Astrocyte (in vitro differentiated cells and primary cell): ENCODE data around the gene PNPLA6. TPM values are rescaled to one million over a fixed set of nuclear protein-coding genes. Genes with fewer than 3 reads are reported as not detected.

Source experiments
- DNase-seq: peaks from one replicate; pipeline ENCODE4 v3.0.0-alpha.2; 2010; ENCODE audit warnings: low read depth
- FAIRE-seq: peaks from 2 replicates; lab custom pipeline; 2011; peaks lifted over from hg19 to GRCh38; lab: Jason Lieb, UNC
- H2AFZ ChIP-seq: 2 replicates; pipeline ENCODE4 v1.6.0; 2012; ENCODE audit warnings: low read depth, low read length, inconsistent platforms
- H3K27ac ChIP-seq: 2 replicates; pipeline ENCODE4 v1.5.1; 2011; ENCODE audit warnings: low read depth, low read length, inconsistent platforms
- H3K27me3 ChIP-seq: 2 replicates; pipeline ENCODE4 v1.6.0; 2011; ENCODE audit warnings: low read length, inconsistent platforms; ENCODE audit not compliant: insufficient read depth
- H3K36me3 ChIP-seq: 2 replicates; pipeline ENCODE4 v1.5.1; 2011; ENCODE audit warnings: low read length, inconsistent platforms; ENCODE audit not compliant: insufficient read depth
- H3K4me1 ChIP-seq: 2 replicates; pipeline ENCODE4 v1.5.1; 2011; ENCODE audit warnings: low read length, inconsistent platforms; ENCODE audit not compliant: insufficient read depth
- H3K4me2 ChIP-seq: 2 replicates; pipeline ENCODE4 v1.6.0; 2012; ENCODE audit warnings: low read length, inconsistent platforms
- H3K4me3 ChIP-seq: 2 replicates; pipeline ENCODE4 v1.5.1; 2011; ENCODE audit warnings: low read depth, mild to moderate bottlenecking, low read length, inconsistent platforms; ENCODE audit not compliant: insufficient read depth
- H3K79me2 ChIP-seq: 2 replicates; pipeline ENCODE4 v1.6.0; 2012; ENCODE audit warnings: mild to moderate bottlenecking, low read length, inconsistent platforms; ENCODE audit not compliant: insufficient read depth
- H3K9ac ChIP-seq: 2 replicates; pipeline ENCODE4 v1.6.0; 2012; ENCODE audit warnings: mild to moderate bottlenecking, low read length, inconsistent platforms
- H3K9me3 ChIP-seq: 2 replicates; pipeline ENCODE4 v1.5.1; 2012; ENCODE audit warnings: low read depth, mild to moderate bottlenecking, low read length, inconsistent platforms; ENCODE audit not compliant: insufficient read depth
- H4K20me1 ChIP-seq: 2 replicates; pipeline ENCODE4 v1.6.0; 2012; ENCODE audit warnings: low read length, inconsistent platforms; ENCODE audit not compliant: insufficient read depth
- H3K27ac Mint-ChIP-seq: one replicate; pipeline ENCODE4 v1.8.0; 2021; ENCODE audit warnings: mild to moderate bottlenecking, mixed read lengths; ENCODE audit not compliant: unreplicated experiment
- H3K27me3 Mint-ChIP-seq: one replicate; pipeline ENCODE4 v1.8.0; 2021; ENCODE audit warnings: low read depth, mixed read lengths; ENCODE audit not compliant: unreplicated experiment
- H3K36me3 Mint-ChIP-seq: one replicate; pipeline ENCODE4 v1.8.0; 2021; ENCODE audit warnings: low read depth, mixed read lengths; ENCODE audit not compliant: unreplicated experiment
- H3K4me1 Mint-ChIP-seq: one replicate; pipeline ENCODE4 v1.8.0; 2021; ENCODE audit warnings: low read depth, mixed read lengths; ENCODE audit not compliant: unreplicated experiment
- H3K4me3 Mint-ChIP-seq: one replicate; pipeline ENCODE4 v1.8.0; 2021; ENCODE audit warnings: mild to moderate bottlenecking, moderate library complexity, mixed read lengths; ENCODE audit not compliant: unreplicated experiment
- H3K9me3 Mint-ChIP-seq: one replicate; pipeline ENCODE4 v1.8.0; 2021; ENCODE audit warnings: mild to moderate bottlenecking, mixed read lengths; ENCODE audit not compliant: unreplicated experiment
- CTCF ChIP-seq: IDR thresholded peaks from 2 replicates; pipeline ENCODE4 v1.5.1; 2011; ENCODE audit warnings: low read depth, mild to moderate bottlenecking, inconsistent platforms, low read length, moderate library complexity; ENCODE audit not compliant: insufficient read depth
- EZH2 ChIP-seq: IDR thresholded peaks from 2 replicates; pipeline ENCODE4 v1.6.1; 2012; ENCODE audit warnings: mild to moderate bottlenecking, low read length, inconsistent platforms; ENCODE audit not compliant: insufficient read depth
- total RNA-seq: library from RNA; stranded (reverse); gene quantifications from 2 replicates; pipeline ENCODE4 v1.2.1, GENCODE V29; 2021

Gene PNPLA6
- total RNA-seq, 1 donor from 2014 or later: 90.2 TPM

- H3K4me1 ChIP-seq: peaks cover 6% of the 10 kb centered on the region
- H3K9ac ChIP-seq: peak overlapping the region; percentile 87
- no peak for TF ChIP-seq EZH2
- no peak for TF ChIP-seq CTCF
- no peaks in the 10 kb centered on the region for H3K36me3 ChIP-seq
- DNase-seq (peak; percentile 77), FAIRE-seq (no peak)
- peak overlapping the region; percentile 91 for H2AFZ ChIP-seq
- H3K9me3 ChIP-seq: no peaks in the 10 kb centered on the region
- Mint-ChIP-seq H3K27me3 (no peaks in the 10 kb centered on the region), H3K4me3 (peak overlapping the region; percentile 97), H3K9me3 (no peaks in the 10 kb centered on the region), H3K27ac (peak overlapping the region; percentile 94), H3K4me1 (peaks cover 4% of the 10 kb centered on the region), H3K36me3 (peaks cover 4% of the 10 kb centered on the region)
- H3K27ac ChIP-seq: peak overlapping the region; percentile 72
- no peaks in the 10 kb centered on the region for H3K27me3 ChIP-seq
- peak overlapping the region; percentile 90 for H3K4me3 ChIP-seq
- H3K79me2 ChIP-seq: peaks cover 9% of the 10 kb centered on the region
- H4K20me1 ChIP-seq: no peaks in the 10 kb centered on the region
- H3K4me2 ChIP-seq: peak overlapping the region; percentile 97
These were observed 1.5 kb upstream of the PNPLA6 start for GRCh38 chr19:7533925-7534480.

- TF ChIP-seq CTCF (peak; percentile 14), EZH2 (no peak)
- peaks cover 6% of the 10 kb centered on the region for H3K4me1 ChIP-seq
- peak overlapping the region; percentile 90 for H3K4me3 ChIP-seq
- H2AFZ ChIP-seq: peak overlapping the region; percentile 91
- peaks cover 9% of the 10 kb centered on the region for H3K79me2 ChIP-seq
- no peak for FAIRE-seq
- H3K4me3 Mint-ChIP-seq: peak overlapping the region; percentile 97
- H3K9me3 Mint-ChIP-seq: no peaks in the 10 kb centered on the region
- H3K27me3 Mint-ChIP-seq: no peaks in the 10 kb centered on the region
- H3K9me3 ChIP-seq: no peaks in the 10 kb centered on the region
- no peaks in the 10 kb centered on the region for H4K20me1 ChIP-seq
- no peaks in the 10 kb centered on the region for H3K27me3 ChIP-seq
- H3K4me1 Mint-ChIP-seq: peaks cover 4% of the 10 kb centered on the region
- H3K4me2 ChIP-seq: peak overlapping the region; percentile 97
- no peaks in the 10 kb centered on the region for H3K36me3 ChIP-seq
- peak overlapping the region; percentile 94 for H3K27ac Mint-ChIP-seq
- peaks cover 4% of the 10 kb centered on the region for H3K36me3 Mint-ChIP-seq
- H3K9ac ChIP-seq: peak overlapping the region; percentile 87
- peak overlapping the region; percentile 72 for H3K27ac ChIP-seq
- peak; percentile 83 for DNase-seq
These were observed 928 bp upstream of the PNPLA6 start for GRCh38 chr19:7534531-7535046.
